PFSK-1 (cell line): ENCODE data around the gene DDX41.

Experiments
- POLR2AphosphoS5 ChIP-seq: IDR thresholded peaks from 2 replicates; pipeline ENCODE4 v1.6.1; 2012; ENCODE audit warnings: low read depth, mild to moderate bottlenecking, control low read depth, low read length, moderate library complexity
- TAF1 ChIP-seq: IDR thresholded peaks from 2 replicates; pipeline ENCODE4 v1.6.1; 2012; ENCODE audit warnings: low read length, control low read depth, borderline replicate concordance; ENCODE audit not compliant: insufficient read depth

DNA sequence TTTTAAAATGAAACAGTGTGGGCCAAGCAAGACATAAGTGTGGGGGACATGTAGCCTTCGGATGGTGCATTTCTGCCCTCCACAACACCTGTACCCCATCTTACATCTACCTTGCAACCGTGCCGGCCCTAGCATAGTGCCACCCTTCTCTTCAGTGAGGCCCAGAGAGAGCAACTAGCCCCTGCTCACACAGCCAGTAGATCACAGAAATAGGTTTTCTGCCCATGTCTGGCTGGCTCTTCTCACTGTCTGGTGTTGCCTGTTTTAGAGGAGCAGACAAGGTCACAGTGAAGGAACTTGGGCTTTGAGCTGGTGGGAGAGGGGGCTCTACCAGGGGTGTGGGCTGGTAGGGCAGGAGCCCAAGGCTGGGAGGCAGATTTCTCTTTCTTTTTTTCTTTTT, 30.5 kb downstream of the DDX41 start:
- no peak for TF ChIP-seq TAF1
- no peak for TF ChIP-seq POLR2AphosphoS5
